Keratinocyte (primary cell): ENCODE results near the gene STON1. TPM values are rescaled to one million over a fixed set of nuclear protein-coding genes. Genes with fewer than 3 reads are reported as not detected.

Source experiments
- DNase-seq: peaks from one replicate; pipeline ENCODE4 v3.0.0-alpha.2; 2011; ENCODE audit warnings: low read depth, missing footprints, low spot score
- FAIRE-seq: peaks from 2 replicates; lab custom pipeline; 2011; peaks lifted over from hg19 to GRCh38; lab: Jason Lieb, UNC
- H2AFZ ChIP-seq: 2 replicates; pipeline ENCODE4 v1.6.0; 2012; ENCODE audit warnings: low read length, control low read depth, inconsistent platforms; ENCODE audit not compliant: control insufficient read depth
- H3K27ac ChIP-seq: 2 replicates; pipeline ENCODE4 v1.5.1; 2011; ENCODE audit warnings: low read length; ENCODE audit not compliant: control insufficient read depth, insufficient read depth
- H3K27me3 ChIP-seq: 3 replicates; pipeline ENCODE4 v1.6.0; 2011; ENCODE audit warnings: low read length; ENCODE audit not compliant: control insufficient read depth, insufficient read depth; ENCODE audit errors: extremely low read depth
- H3K36me3 ChIP-seq, 2 experiments: 2 replicates in 1 of 2; 3 replicates in 1 of 2; pipeline ENCODE4 v1.5.1; 2011; ENCODE audit warnings: low read length in 2 of 2, mild to moderate bottlenecking in 1 of 2; ENCODE audit not compliant: control insufficient read depth in 2 of 2, insufficient read depth in 2 of 2; ENCODE audit errors: extremely low read depth in 1 of 2
- H3K4me1 ChIP-seq: 3 replicates; pipeline ENCODE4 v1.5.1; 2011; ENCODE audit warnings: low read length; ENCODE audit not compliant: control insufficient read depth, insufficient read depth; ENCODE audit errors: extremely low read depth
- H3K4me2 ChIP-seq: 3 replicates; pipeline ENCODE4 v1.6.0; 2011; ENCODE audit warnings: low read depth, low read length; ENCODE audit not compliant: control insufficient read depth, insufficient read depth; ENCODE audit errors: extremely low read depth
- H3K4me3 ChIP-seq, 3 experiments: fragments of 200-600 bp in 1 of 3; sonication (generic) in 1 of 3; 2 replicates in 2 of 3; 3 replicates in 1 of 3; pipeline ENCODE4 v1.5.1; 2011 to 2016; ENCODE audit warnings: low read length in 3 of 3, mild to moderate bottlenecking in 3 of 3, control low read depth in 2 of 3, inconsistent platforms in 1 of 3, low read depth in 1 of 3, mixed read lengths in 1 of 3, mixed run types in 1 of 3, moderate library complexity in 1 of 3; ENCODE audit not compliant: control insufficient read depth in 2 of 3, insufficient read depth in 2 of 3; ENCODE audit errors: extremely low read depth in 1 of 3
- H3K79me2 ChIP-seq: 2 replicates; pipeline ENCODE4 v1.6.0; 2012; ENCODE audit warnings: low read length; ENCODE audit not compliant: control insufficient read depth, insufficient read depth
- H3K9ac ChIP-seq: 3 replicates; pipeline ENCODE4 v1.6.0; 2011; ENCODE audit warnings: low read length; ENCODE audit not compliant: control insufficient read depth, insufficient read depth; ENCODE audit errors: extremely low read depth
- H3K9me1 ChIP-seq: 3 replicates; pipeline ENCODE4 v1.6.0; 2011; ENCODE audit warnings: low read length; ENCODE audit not compliant: control insufficient read depth, insufficient read depth; ENCODE audit errors: extremely low read depth
- H3K9me3 ChIP-seq: 2 replicates; pipeline ENCODE4 v1.5.1; 2012; ENCODE audit warnings: low read depth, low read length; ENCODE audit not compliant: control insufficient read depth
- H4K20me1 ChIP-seq: 3 replicates; pipeline ENCODE4 v1.6.0; 2011; ENCODE audit warnings: low read length; ENCODE audit not compliant: control insufficient read depth, insufficient read depth; ENCODE audit errors: extremely low read depth
- EZH2 ChIP-seq: IDR thresholded peaks from one replicate; pipeline ENCODE4 v1.6.1; 2012; ENCODE audit warnings: inconsistent platforms, mild to moderate bottlenecking, low read length, moderate library complexity
- dilution Hi-C: fragments of 300-500 bp; cut with MboI; formaldehyde crosslinking; loops from one replicate; pipeline ENCODE4 v1.7.0; 2020; ENCODE audit warnings: low sequenced_read_pairs; ENCODE audit not compliant: extremely low pct_ligation_motif_present
- polyA plus RNA-seq, 5 experiments: library from polyadenylated mRNA; depleted of rRNA in 3 of 5; stranded (reverse) in 3 of 5; stranded (forward) in 1 of 5; unstranded in 1 of 5; fragments of >200 nt; gene quantifications; 1 replicate in 1 of 5; 2 replicates in 3 of 5; 3 replicates in 1 of 5; pipeline versions ENCODE4 v1.2.1 to v1.2.3, GENCODE V29; 2011 to 2012; ENCODE audit warnings: missing spikeins in 2 of 5, low read depth in 1 of 5, low replicate concordance in 1 of 5
- TF ChIP-seq, protein P1 (sequence below), 3 experiments: IDR thresholded peaks in 1 of 3; conservative IDR thresholded peaks in 1 of 3; optimal IDR thresholded peaks in 1 of 3; 2 replicates in 2 of 3; 3 replicates in 1 of 3; pipeline versions ENCODE3 to v1.5.1; 2011; ENCODE audit warnings: low read length in 3 of 3, mild to moderate bottlenecking in 3 of 3, moderate library complexity in 2 of 3, control low read depth in 1 of 3, inconsistent platforms in 1 of 3; ENCODE audit not compliant: insufficient read depth in 2 of 3; ENCODE audit errors: extremely low read depth in 1 of 3

STON1 gene
- polyA plus RNA-seq, 1 donor (not counting 4 experiments of a cell fraction or from before 2014, with no cell fraction given), result 1.2 TPM

DNA sequence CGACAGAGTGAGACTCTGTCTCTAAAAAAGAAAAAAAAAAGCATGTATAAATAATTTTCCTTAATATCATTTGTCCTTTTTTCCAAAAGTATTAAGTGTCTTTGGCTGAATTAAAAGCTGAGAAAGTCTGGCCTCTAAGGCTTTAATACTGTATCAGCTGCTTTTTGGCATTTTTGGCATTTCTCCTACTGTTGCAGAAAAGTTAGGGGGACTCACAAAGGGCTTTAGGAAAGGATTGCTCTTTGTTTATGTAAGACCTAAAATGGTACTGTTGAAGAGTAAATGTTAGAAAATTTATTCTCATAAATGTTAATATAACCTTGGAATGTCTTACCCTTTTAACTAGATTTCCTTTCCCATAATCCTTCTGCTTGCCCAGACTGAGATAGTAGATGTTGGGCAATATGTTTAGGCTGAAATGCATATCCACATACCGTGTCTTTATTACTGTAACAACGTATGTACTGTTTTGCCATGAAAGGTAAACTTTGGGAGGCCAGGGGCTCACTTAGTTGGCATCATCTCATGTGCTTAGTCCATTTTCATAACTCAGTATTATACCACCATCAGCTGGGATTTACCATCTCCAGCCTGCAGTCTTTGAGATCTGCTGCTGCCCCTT, 18.0 kb upstream of the STON1 start:
- no peak for DNase-seq
- TF ChIP-seq, protein P1, sequence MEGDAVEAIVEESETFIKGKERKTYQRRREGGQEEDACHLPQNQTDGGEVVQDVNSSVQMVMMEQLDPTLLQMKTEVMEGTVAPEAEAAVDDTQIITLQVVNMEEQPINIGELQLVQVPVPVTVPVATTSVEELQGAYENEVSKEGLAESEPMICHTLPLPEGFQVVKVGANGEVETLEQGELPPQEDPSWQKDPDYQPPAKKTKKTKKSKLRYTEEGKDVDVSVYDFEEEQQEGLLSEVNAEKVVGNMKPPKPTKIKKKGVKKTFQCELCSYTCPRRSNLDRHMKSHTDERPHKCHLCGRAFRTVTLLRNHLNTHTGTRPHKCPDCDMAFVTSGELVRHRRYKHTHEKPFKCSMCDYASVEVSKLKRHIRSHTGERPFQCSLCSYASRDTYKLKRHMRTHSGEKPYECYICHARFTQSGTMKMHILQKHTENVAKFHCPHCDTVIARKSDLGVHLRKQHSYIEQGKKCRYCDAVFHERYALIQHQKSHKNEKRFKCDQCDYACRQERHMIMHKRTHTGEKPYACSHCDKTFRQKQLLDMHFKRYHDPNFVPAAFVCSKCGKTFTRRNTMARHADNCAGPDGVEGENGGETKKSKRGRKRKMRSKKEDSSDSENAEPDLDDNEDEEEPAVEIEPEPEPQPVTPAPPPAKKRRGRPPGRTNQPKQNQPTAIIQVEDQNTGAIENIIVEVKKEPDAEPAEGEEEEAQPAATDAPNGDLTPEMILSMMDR (optimal IDR thresholded peaks at IDR 0.05 in 1 of 3, IDR thresholded peaks at IDR 0.05 in 1 of 3, conservative IDR thresholded peaks at IDR 0.05 in 1 of 3; ENCODE audit: extremely low read depth in 1 of 3, insufficient read depth in 2 of 3, low read length in 3 of 3), result no peak
- no peak for TF ChIP-seq EZH2
- H3K36me3 ChIP-seq, result peaks cover 12 to 16% of the 10 kb centered on the region in 2 experiments
- H3K27me3 ChIP-seq, result no peaks in the 10 kb centered on the region
- no peaks in the 10 kb centered on the region for H3K9me3 ChIP-seq
- H3K9me1 ChIP-seq, result no peaks in the 10 kb centered on the region
- no peaks in the 10 kb centered on the region for H4K20me1 ChIP-seq
- no peak overlapping the region for H2AFZ ChIP-seq
- H3K4me1 ChIP-seq, result no peaks in the 10 kb centered on the region
- no peak overlapping the region for H3K9ac ChIP-seq
- H3K27ac ChIP-seq, result no peak overlapping the region
- H3K4me3 ChIP-seq, result no peak overlapping the region
- H3K4me2 ChIP-seq, result no peak overlapping the region
- no peak for FAIRE-seq
- dilution Hi-C loops, result no loop called here
- H3K79me2 ChIP-seq, result no peaks in the 10 kb centered on the region

DNA sequence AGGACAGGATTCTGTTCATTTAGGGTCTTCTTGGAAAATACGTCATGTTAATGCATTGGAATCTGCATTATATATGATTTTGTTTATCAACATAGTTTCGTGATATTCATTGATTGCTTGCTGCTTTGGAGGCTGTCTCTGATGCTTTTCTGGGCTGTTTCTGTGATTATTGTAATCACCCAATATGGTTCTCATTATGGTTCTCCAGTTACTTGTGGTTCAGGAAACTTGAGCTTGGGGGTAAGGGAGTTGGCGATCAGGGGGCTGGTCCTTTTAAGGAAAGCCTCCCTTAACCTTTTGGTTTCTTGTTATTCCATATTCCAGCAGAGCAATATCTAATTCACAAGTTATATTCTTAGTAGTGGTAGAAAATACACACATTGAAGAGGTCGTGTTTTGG, 17.4 kb upstream of the STON1 start:
- no peak for FAIRE-seq
- H3K4me2 ChIP-seq, result no peak overlapping the region

More for the DNA sequence above, 17.4 kb upstream of the STON1 start:
- dilution Hi-C loops, result no loop called here
- Histone ChIP-seq H3K4me1 (no peaks in the 10 kb centered on the region), H4K20me1 (no peaks in the 10 kb centered on the region), H3K27ac (no peak overlapping the region), H3K9ac (no peak overlapping the region), H3K9me3 (no peaks in the 10 kb centered on the region), H3K27me3 (no peaks in the 10 kb centered on the region), H3K4me3 (no peak overlapping the region), H3K79me2 (no peaks in the 10 kb centered on the region), H3K9me1 (no peaks in the 10 kb centered on the region), H2AFZ (no peak overlapping the region), H3K36me3 (peaks cover 11 to 14% of the 10 kb centered on the region in 2 experiments)
- TF ChIP-seq, protein P1 (optimal IDR thresholded peaks at IDR 0.05 in 1 of 3, IDR thresholded peaks at IDR 0.05 in 1 of 3, conservative IDR thresholded peaks at IDR 0.05 in 1 of 3; ENCODE audit: extremely low read depth in 1 of 3, insufficient read depth in 2 of 3, low read length in 3 of 3), result no peak
- no peak for TF ChIP-seq EZH2
- no peak for DNase-seq
